NCI-H1092 (cell line): Measurements from ENCODE around the gene COL15A1.

Source experiments
- DNase-seq: peaks from one replicate; lab custom pipeline; 2025; lab: John Stamatoyannopoulos, UW

COL15A1 gene

GRCh38 chr9:98949565-98949964, 5.9 kb downstream of the COL15A1 start:
- no peak for DNase-seq

DNA sequence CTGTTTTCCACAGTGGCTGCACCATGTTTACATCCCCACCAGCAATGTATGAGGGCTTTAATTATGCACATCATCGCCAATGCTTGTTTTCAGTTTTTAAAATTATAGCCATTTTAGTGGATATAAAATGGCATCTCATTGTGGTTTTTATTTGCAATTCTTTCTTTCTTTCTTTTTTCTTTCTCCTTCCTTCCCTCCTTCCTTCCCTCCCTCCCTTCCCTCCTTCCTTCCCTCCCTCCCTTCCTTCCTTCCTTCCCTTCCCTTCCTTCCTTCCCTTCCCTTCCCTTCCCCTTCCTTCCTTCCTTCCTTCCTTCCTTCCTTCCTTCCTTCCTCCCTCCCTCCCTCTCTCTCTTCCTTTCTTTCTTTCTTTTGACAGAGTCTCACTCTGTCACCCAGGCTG, 6.6 kb downstream of the COL15A1 start:
- DNase-seq: no peak

DNA sequence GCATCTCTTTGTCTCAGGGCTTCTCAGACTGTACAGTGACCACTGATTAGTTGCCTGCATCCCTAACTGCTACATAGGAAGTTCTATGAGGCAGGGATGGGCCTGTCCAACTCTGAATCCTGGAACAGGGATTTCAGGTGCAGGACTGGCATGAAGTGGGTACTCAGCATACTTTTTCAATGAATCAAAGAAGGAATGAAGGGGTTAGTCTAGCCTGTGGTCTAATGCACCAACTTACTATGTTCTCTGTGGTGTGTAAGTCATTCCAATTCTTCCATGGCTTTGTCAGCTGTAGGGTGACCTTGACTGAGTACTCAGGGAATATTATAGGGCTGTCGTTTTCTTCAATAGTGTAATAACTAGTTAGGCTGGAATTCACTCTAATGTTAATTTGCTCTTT, 8.3 kb downstream of the COL15A1 start:
- DNase-seq: no peak

- no peak for DNase-seq
Measured at GRCh38 chr9:98953581-98954243, 10.0 kb downstream of the COL15A1 start.

DNA sequence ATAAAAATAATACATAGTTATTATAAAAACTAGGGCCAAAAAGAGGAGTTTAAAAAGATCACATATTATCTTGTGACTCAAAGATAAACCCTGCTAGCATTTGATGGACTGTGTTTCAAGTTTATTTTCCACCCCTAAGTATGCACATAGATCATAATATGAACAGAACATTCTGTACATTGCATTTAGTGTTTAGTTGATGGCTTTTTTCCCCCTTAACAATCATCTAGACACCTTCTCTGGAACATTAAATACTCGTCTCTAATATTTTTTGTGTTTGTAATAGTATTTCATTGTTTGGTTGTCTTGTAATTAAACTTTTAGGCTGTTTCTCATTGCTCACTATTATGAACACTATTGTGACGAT, 10.5 kb downstream of the COL15A1 start:
- no peak for DNase-seq

DNA sequence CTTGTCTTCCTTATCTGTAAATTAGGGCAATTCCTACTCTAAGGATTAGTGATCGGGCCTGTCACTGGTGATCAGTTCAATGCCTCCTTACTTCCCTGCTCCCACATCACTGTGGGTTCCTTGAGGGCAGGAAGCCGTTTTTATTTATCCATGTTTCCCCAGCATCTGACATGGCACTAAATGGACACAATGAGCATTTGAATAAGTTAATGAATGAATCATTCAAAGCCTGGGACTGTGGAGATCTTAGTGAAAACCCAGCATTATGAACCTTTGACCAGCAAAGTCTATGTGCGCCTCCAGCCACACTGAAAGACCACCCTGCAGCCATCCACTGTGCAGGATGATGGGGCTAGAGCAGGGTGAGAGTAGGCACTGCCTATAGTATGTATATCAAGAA, 11.6 kb downstream of the COL15A1 start:
- no peak for DNase-seq

GRCh38 chr9:98957826-98958225, 14.1 kb downstream of the COL15A1 start:
- no peak for DNase-seq

DNA sequence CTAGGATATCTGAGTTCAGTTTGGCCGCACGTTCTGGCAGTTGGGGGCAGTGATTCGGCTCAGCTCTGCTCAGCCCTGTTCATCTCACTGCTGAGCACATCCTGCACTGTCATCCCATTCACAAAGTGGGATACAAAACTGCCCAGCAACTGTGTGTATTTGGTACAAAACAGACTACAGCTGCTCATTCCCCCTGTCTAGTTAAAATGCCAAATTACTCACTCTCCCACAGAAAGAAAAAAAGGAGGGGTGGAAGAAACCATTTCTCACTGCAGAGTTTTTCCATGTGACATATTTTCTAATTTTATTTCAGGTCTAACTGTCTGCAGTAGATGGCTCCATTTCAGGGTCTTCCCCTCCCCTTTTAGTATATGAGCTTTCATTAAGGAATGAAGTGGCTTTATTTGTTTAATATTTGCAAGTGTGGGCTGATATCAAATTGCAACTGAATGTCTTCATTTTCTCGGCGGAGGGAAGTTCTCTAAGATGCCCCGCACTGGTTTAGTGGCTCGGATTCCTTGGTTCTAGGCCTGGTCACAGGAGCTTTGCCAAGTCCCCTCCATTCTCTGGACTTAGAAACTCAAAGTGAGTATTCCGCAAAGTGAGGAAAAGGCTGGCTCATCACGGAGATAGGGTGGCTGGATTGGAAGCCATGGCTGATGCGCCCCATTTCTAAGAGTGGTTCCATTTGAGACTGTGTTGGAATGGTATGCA, 14.7 kb downstream of the COL15A1 start:
- DNase-seq: no peak

- no peak for DNase-seq
Measured at GRCh38 chr9:98960409-98960808, 16.7 kb downstream of the COL15A1 start.

DNA sequence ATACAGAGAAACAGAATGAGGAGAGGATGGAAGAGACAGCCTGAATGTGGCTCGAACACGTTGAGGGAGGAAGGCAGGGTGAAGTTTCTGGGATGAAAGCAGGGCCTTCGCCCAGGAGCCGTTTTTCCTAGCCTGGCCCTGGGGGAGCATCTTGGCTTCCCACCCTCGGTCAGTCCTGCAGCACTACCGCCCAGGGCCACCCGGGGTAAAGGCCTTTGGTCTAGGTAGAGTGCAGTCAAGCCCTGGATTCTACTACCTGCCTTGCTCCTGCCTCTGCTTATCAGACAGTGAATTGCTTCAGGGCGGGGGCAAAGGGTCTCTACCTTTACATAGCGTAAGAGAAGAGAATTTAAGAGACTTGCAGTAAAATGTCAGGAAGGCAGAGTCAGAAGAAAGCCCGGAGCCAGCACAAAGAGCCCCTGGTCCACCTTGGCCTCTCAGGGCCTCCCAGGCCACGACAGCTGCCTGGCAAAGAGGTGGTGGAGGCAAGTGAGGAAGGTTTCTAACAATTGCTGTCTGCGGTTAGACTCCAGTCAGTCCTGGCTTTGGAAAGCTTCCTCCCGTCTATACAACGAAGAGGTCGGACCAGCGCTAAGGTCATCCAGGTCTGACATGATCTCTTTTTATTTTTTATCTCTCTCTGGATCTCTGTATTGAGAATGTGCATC, 17.9 kb downstream of the COL15A1 start:
- no peak for DNase-seq

DNA sequence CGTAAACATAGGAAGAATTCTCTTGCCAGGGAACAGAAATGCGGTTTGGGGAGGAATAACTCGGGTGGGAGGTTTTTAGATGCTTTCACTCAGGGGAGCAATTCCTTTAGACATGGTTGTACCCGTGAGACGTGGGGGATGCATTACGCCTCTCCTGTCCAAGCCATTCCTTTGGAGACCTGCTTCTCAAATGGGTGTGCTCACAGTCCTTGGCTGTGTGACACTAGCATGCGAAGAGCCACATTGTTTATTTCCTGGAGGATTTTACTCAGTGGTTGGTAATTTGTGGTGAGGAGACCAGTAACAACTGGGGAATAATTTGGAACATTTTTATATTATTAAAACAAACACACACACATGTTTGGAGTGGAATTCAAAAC, 18.5 kb downstream of the COL15A1 start:
- no peak for DNase-seq

- no peak for DNase-seq
Measured at GRCh38 chr9:98962861-98963260, 19.2 kb downstream of the COL15A1 start.

- no peak for DNase-seq
Measured at GRCh38 chr9:98964201-98964600, 20.5 kb downstream of the COL15A1 start.

DNA sequence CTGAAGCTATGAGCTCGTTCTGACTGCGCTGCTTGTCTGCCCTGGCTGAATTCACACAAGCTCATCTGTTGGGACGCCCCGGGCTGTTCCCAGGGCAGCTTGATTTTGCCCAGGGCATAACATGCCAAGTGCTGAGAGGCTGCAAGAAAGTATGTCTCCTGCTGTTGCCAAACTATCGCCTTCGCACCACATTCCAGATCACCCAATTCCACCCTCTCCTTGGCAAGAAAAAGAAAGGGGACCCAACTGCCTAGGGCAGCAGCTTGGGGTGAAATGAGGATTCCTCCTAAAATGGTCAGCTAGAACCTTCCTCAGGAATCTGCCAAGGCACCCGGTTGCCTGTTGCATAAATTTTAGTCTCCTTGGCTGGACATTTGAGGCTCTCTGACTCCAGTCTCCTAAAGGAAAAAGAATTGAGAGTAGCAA, 21.2 kb downstream of the COL15A1 start:
- no peak for DNase-seq

DNA sequence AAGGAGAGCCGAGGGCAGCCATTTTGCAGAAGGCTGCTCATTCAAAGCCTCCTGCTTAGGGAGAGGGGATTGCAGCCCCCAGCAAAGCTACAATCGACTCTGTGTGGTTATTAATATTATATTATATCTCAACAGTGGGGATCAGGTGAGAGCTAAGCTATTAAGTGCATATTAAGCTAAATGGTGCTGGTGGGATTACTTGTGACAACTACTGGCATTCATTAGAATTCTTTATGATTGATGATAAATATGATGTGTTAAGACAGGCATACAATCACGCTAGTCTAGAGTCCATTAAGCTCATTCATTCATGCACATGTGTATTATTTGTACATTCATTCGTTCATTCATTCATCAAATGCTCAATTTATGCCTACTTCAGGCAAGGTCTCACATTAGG, 23.0 kb downstream of the COL15A1 start:
- no peak for DNase-seq

DNA sequence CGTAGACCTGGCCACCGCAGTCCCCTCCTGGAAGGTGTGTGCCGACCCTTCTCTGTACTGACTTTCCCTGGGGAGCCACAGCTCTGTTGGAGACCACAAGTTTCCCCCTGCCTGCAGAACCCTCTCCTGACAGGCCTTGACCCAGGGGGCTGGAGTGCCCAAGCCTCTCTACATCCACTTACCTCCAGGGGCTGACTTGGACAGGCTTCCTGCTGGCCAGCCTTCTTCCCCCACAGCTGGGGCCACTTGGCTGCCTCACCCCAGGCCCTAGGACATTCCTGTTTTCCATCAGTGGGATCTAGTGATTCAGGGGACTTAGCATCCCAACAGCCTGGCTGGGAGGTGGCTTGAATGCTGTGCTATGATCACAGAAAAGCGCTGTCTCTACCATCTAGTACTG, 23.6 kb downstream of the COL15A1 start:
- no peak for DNase-seq

GRCh38 chr9:98967680-98968079, 24.0 kb downstream of the COL15A1 start:
- DNase-seq: no peak

GRCh38 chr9:98968601-98969337, 25.1 kb downstream of the COL15A1 start:
- no peak for DNase-seq

- DNase-seq: no peak
Measured at GRCh38 chr9:98970532-98971041, 26.9 kb downstream of the COL15A1 start.

- DNase-seq: no peak
Measured at GRCh38 chr9:98971168-98971914, 27.6 kb downstream of the COL15A1 start.

DNA sequence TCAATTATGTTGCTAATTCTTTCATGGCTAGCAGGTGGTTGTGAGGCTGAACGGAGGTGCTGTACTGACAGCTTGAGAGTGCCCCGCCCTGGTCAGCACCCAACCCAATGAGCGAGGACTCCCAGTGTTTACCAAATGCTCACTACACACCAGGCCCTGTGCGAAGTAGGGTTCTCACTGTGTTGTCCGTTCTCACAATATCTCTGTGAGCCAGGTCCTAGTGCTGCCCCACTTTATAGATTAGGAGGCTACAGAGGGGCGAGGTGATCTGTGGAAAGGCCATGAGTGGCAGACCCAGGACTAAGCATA, 28.2 kb downstream of the COL15A1 start:
- DNase-seq: no peak

DNA sequence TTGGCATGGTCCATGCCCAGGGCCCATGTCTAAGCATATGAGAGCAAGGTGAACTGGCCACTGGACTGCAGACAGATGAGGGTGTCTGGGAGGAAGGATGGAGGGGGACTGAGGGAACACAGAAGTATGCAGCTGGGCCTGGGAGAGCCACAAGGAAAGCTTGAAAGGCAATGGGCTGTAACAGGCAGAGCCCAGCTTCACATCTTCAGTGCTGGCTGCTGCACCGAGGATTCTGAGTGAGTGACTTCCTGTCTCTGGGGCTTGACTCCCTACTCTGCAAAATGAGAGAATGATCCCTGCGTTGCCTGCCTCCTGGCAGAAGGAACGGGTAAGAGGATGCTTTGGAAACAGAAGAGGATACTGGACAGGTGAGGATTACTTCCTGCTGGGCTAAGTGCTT, 29.0 kb downstream of the COL15A1 start:
- DNase-seq: no peak
